ENCODE data around the gene SLC1A2.

DNA sequence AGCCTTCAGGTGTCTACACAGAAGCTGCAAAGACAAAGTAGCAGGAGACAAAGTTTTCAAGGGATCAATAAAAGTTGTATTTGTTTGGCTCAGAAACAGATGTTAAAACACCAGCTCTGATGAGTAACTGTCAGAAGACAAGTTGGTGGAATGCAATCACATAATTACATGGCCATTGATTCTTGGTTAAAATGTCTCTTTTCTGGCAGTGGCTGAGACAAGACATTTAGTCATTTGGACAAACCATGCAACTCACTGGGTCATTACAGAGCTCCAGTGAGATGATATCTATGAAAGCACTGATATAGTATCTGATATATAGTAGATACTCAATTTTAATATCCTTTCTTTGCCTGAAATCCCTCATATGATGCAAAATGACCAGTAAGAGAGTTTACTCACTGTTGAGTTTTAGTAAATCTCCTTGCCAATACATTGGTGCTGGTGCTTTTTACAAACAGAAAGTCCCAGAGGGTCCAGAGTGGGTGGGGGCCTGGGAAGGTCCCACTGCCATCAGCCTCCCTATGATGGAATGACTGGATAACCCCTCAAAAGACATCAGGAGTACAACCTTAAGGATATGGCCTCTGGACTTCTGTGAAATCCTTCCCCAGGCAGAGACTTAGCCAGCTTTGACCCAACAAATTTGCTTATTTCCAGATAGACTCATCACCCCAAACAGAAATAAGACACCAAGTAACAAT lies 95.0 kb downstream of the SLC1A2 start:
- TF ChIP-seq EZH2phosphoT487 (IDR thresholded peaks at IDR 0.05; ENCODE audit: unreplicated experiment) (no peak), CTCF (conservative IDR thresholded peaks at IDR 0.05; ENCODE audit: low read depth in 2 of 2) (no peak), EZH2 (IDR thresholded peaks at IDR 0.05; ENCODE audit: low read depth, unreplicated experiment) (no peak), CREB1 (CRISPR knock-in tag; IDR thresholded peaks at IDR 0.05; ENCODE audit: low read depth) (no peak), POLR2AphosphoS5 (IDR thresholded peaks at IDR 0.05; ENCODE audit: low read depth) (no peak), REST (IDR thresholded peaks at IDR 0.05; ENCODE audit: unreplicated experiment) (no peak), JUNB (IDR thresholded peaks at IDR 0.05; ENCODE audit: unreplicated experiment) (no peak), ZNF114 (CRISPR knock-in tag; IDR thresholded peaks at IDR 0.05) (no peak)

Measured in GM23338 (cell line).